Measurements from ENCODE around the gene ZC3H13.

DNA sequence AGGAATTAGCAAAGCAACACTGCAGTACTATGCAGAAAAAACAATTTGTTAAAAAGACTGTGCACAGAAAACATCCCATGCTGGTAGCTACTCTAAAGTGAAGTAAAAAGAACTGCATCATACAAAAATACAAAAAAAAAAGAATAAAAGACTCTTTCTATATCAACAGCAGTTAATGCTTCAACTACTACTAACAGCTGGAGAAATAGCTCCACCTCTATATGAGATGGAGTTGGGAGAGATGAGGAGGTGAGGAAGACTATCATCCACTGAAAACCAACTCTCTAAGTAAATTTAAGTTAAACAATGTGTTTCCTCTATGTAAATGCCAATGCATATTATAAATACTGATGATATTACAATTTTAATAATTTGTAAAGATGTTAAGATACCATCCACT lies 1.8 kb downstream of the ZC3H13 start:
- TF ChIP-seq CTCF (IDR thresholded peaks at IDR 0.05; ENCODE audit: low read length) (no peak), EZH2phosphoT487 (IDR thresholded peaks at IDR 0.05; ENCODE audit: low read length) (no peak), EZH2 (optimal IDR thresholded peaks at IDR 0.05; ENCODE audit: low read depth, low read length) (no peak)
